PC-9 (cell line): ENCODE data around the gene ENPP7. TPM values are rescaled to one million over a fixed set of nuclear protein-coding genes. Genes with fewer than 3 reads are reported as not detected.

Source experiments
- BruUV-seq: library from RNA; stranded (reverse); fragments of 400-500 nt; replicated peaks from 2 replicates; lab custom pipeline; 2021; lab: Mats Ljungman, UMichigan
- CTCF ChIA-PET: fragments of 300-600 bp; sonication (Branson Sonifier 250); formaldehyde crosslinking; loops from one replicate; lab custom pipeline; 2022; ENCODE audit warnings: antibody characterized with exemption; lab: Charles Lee
- POLR2A ChIA-PET: fragments of 300-600 bp; sonication (Branson Sonifier 250); formaldehyde crosslinking; loops from one replicate; lab custom pipeline; 2022; ENCODE audit warnings: antibody characterized with exemption; ENCODE audit not compliant: unreplicated experiment; lab: Charles Lee
- DNase-seq, 2 experiments: peaks; one replicate each; pipeline versions ENCODE4 v3.0.0 to v3.0.0-alpha.2; 2015 to 2022; ENCODE audit warnings: mixed read lengths in 1 of 2
- H2AFZ ChIP-seq: fragments of 200-600 bp; sonication (generic); 2 replicates; pipeline ENCODE4 v1.8.1; 2017; ENCODE audit warnings: antibody characterized with exemption
- H3F3A ChIP-seq: fragments of 200-600 bp; sonication (generic); 2 replicates; pipeline ENCODE4 v1.8.1; 2017; ENCODE audit warnings: antibody characterized with exemption, mild to moderate bottlenecking, low read depth; ENCODE audit not compliant: insufficient read depth
- H3K27ac ChIP-seq: fragments of 200-600 bp; sonication (generic); 2 replicates; pipeline ENCODE4 v1.6.1; 2016; ENCODE audit warnings: mixed run types
- H3K27me3 ChIP-seq: fragments of 200-600 bp; sonication (generic); 2 replicates; pipeline ENCODE4 v1.6.1; 2016; ENCODE audit warnings: low read depth, mixed run types; ENCODE audit not compliant: insufficient read depth
- H3K36me3 ChIP-seq: fragments of 200-600 bp; sonication (generic); 2 replicates; pipeline ENCODE4 v1.6.1; 2016; ENCODE audit warnings: low read depth, mixed run types
- H3K4me1 ChIP-seq: fragments of 200-600 bp; sonication (generic); replicated peaks from 2 replicates; pipeline ENCODE4 v1.6.1; 2016; ENCODE audit warnings: mixed run types; ENCODE audit not compliant: insufficient read depth
- H3K4me2 ChIP-seq: fragments of 200-600 bp; sonication (generic); 2 replicates; pipeline ENCODE4 v1.6.1; 2017; ENCODE audit warnings: mixed run types
- H3K4me3 ChIP-seq: fragments of 200-600 bp; sonication (generic); 2 replicates; pipeline ENCODE4 v1.6.1; 2016; ENCODE audit warnings: mixed run types
- H3K79me2 ChIP-seq: fragments of 200-600 bp; sonication (generic); 2 replicates; pipeline ENCODE4 v1.6.1; 2017; ENCODE audit warnings: low read depth, mixed run types
- H3K9me2 ChIP-seq: fragments of 200-600 bp; sonication (generic); 2 replicates; pipeline ENCODE4 v1.8.1; 2017; ENCODE audit warnings: mild to moderate bottlenecking; ENCODE audit not compliant: insufficient read depth
- H3K9me3 ChIP-seq: fragments of 200-600 bp; sonication (generic); 2 replicates; pipeline ENCODE4 v1.8.1; 2016; ENCODE audit warnings: low read depth; ENCODE audit not compliant: insufficient read depth
- H4K20me1 ChIP-seq: fragments of 200-600 bp; sonication (generic); 2 replicates; pipeline ENCODE4 v1.8.1; 2017; ENCODE audit not compliant: insufficient read depth
- CTCF ChIP-seq: fragments of 200-600 bp; sonication (generic); conservative IDR thresholded peaks from 2 replicates; pipeline ENCODE4 v1.6.1; 2017; ENCODE audit warnings: mixed run types, antibody characterized with exemption, mild to moderate bottlenecking, moderate library complexity
- EZH2 ChIP-seq: fragments of 200-600 bp; sonication (generic); IDR thresholded peaks from 2 replicates; pipeline ENCODE4 v1.8.0; 2017; ENCODE audit warnings: antibody characterized with exemption, low read depth
- intact Hi-C: fragments of 100-400 bp; cut with micrococcal nuclease; formaldehyde crosslinking; loops from one replicate; pipeline ENCODE4 v1.10.0; 2022; ENCODE audit not compliant: unreplicated experiment
- total RNA-seq: library from RNA; stranded (reverse); gene quantifications from 2 replicates; pipeline ENCODE4 v1.2.3, GENCODE V29; 2021

The ENPP7 gene
- total RNA-seq, 1 experiment from 2014 or later = not detected

GRCh38 chr17:79785900-79786810, 55.4 kb downstream of the ENPP7 start:
- no peaks in the 10 kb centered on the region for H3K27me3 ChIP-seq
- no peak overlapping the region for H3K27ac ChIP-seq
- no peaks in the 10 kb centered on the region for H3K79me2 ChIP-seq
- intact Hi-C loops = no loop called here
- no peaks in the 10 kb centered on the region for H3K4me1 ChIP-seq
- no peak for DNase-seq
- peaks cover 7% of the 10 kb centered on the region; the same call in 1 of the 2 replicates for H3F3A ChIP-seq
- ChIA-PET POLR2A (interaction anchor here (0.5 to 0.6 kb wide), 2 partner anchors 15 to 16 kb away, joined by 14 to 18 read pairs; no protein-coding TSS in a partner anchor), CTCF (no interaction called here)
- H3K9me3 ChIP-seq = no peaks in the 10 kb centered on the region
- H4K20me1 ChIP-seq = no peaks in the 10 kb centered on the region
- H3K4me2 ChIP-seq = no peak overlapping the region
- no peak overlapping the region for H3K4me3 ChIP-seq
- no peak overlapping the region for H2AFZ ChIP-seq
- no TSS peak for BruUV-seq
- no peaks in the 10 kb centered on the region for H3K36me3 ChIP-seq
- no peak for TF ChIP-seq EZH2
- no peaks in the 10 kb centered on the region for H3K9me2 ChIP-seq

GRCh38 chr17:79786930-79787643, 56.3 kb downstream of the ENPP7 start:
- POLR2A ChIA-PET = no interaction called here
- no peaks in the 10 kb centered on the region for H3K79me2 ChIP-seq
- peaks cover 7% of the 10 kb centered on the region; the same call in 1 of the 2 replicates for H3F3A ChIP-seq
- no peak overlapping the region for H3K4me3 ChIP-seq
- H3K9me3 ChIP-seq = no peaks in the 10 kb centered on the region
- H3K9me2 ChIP-seq = no peaks in the 10 kb centered on the region
- H4K20me1 ChIP-seq = no peaks in the 10 kb centered on the region
- CTCF ChIA-PET = no interaction called here
- H2AFZ ChIP-seq = no peak overlapping the region
- no peak overlapping the region for H3K4me2 ChIP-seq
- intact Hi-C loops = no loop called here
- no peak for DNase-seq
- H3K27ac ChIP-seq = no peak overlapping the region
- H3K36me3 ChIP-seq = no peaks in the 10 kb centered on the region
- H3K4me1 ChIP-seq = no peaks in the 10 kb centered on the region
- TF ChIP-seq CTCF (no peak), EZH2 (no peak)
- BruUV-seq = TSS peak; percentile 20
- H3K27me3 ChIP-seq = no peaks in the 10 kb centered on the region

DNA sequence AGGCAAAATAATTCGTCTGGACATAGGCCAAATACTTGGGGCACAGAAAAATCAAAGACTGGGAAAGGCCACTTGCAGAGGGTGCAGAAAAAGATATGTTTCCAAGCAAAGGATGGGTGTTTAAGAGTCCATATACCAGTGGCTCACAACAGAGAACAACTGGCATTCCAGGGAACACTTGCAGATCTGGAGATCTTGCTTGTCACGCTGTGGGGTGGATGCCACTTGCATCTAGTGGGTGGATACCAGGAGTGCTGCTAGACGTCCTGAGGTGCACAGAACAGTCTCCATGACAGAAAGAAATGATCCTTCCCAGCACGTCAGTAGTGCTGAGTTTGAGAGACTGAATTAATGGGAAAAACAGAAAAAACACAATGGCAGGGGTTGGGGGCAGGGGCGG, 57.7 kb downstream of the ENPP7 start:
- H3K4me2 ChIP-seq = no peak overlapping the region
- no peaks in the 10 kb centered on the region for H3K79me2 ChIP-seq
- BruUV-seq = no TSS peak
- no peaks in the 10 kb centered on the region for H3K27me3 ChIP-seq
- no peaks in the 10 kb centered on the region for H4K20me1 ChIP-seq
- POLR2A ChIA-PET = no interaction called here
- H3K27ac ChIP-seq = no peak overlapping the region
- H3K4me3 ChIP-seq = no peak overlapping the region
- no peaks in the 10 kb centered on the region for H3K4me1 ChIP-seq
- CTCF ChIA-PET = no interaction called here
- H2AFZ ChIP-seq = no peak overlapping the region
- no peaks in the 10 kb centered on the region for H3K9me2 ChIP-seq
- DNase-seq = no peak
- TF ChIP-seq CTCF = no peak
- no peak for TF ChIP-seq EZH2
- H3K9me3 ChIP-seq = no peaks in the 10 kb centered on the region
- peaks cover 7% of the 10 kb centered on the region; the same call in 1 of the 2 replicates for H3F3A ChIP-seq
- intact Hi-C loops = no loop called here
- H3K36me3 ChIP-seq = no peaks in the 10 kb centered on the region
